ENCODE data around the gene FARSA.
"Not testable (repeated sequence)": the region's sequence is repeated elsewhere in the genome, so short reads cannot be mapped to it uniquely, and the experiment has no call there.

Gene FARSA

DNA sequence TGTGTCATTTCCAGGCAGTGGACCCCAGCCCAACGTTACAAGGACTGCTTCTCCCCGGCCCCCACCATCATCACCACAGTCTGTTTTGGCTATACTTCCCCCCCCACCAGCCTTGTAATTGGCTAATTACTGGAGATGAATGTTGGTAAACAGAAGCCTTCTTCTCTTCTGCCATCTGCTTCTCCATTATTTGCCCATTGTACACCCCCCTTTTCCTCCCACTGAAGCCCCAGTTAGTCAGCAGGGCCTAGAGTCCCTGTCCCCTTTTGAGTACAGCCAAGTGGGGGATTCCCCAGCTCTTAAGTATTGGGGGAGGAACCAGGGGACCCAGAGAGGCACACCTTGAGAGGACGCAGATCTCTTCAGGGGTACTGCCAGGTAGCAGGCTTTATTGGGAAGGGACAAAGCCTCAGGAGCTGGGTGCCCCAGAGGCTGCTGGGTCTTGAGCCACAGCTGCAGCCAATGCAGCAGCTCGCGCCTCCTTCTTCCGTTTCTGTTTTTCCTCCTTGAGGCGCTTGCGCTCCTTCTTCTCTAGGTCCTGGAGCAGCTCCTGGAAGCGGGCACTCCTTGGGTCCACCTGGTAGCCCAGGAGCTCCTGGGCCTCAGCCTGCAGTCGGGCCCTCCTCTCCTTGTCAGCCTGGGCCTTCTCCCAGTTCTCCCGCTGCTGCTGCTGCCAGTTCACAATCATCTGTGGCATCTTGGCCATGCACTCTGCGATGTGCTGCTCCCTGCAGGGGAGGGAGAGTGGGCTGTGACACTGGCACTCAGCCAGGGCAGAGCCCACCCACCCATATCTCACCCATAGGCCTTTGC, 20.5 kb upstream of the FARSA start:
- DNase-seq, result no peak

- DNase-seq, result no peak
Observed at GRCh38 chr19:12953138-12953798, 19.8 kb upstream of the FARSA start.

- no peak for DNase-seq
Observed at GRCh38 chr19:12952488-12953137, 19.1 kb upstream of the FARSA start.

DNA sequence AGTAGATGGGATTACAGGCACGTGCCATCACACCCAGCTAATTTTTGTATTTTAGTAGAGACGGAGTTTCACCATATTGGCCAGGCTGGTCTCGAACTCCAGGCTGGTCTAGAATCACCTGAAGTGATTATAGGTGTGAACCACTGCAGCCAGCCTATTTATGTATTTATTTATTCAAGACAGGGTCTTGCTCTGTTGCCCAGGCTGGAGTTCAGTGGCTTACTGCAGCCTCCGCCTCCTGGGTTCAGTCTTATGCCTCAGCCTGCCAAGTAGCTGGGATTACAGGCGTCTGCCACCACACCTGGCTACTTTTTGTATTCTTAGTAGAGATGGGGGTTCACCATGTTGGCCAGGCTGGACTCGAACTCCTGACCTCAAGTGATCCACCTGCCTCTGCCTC, 18.5 kb upstream of the FARSA start:
- not testable (repeated sequence) for DNase-seq

DNA sequence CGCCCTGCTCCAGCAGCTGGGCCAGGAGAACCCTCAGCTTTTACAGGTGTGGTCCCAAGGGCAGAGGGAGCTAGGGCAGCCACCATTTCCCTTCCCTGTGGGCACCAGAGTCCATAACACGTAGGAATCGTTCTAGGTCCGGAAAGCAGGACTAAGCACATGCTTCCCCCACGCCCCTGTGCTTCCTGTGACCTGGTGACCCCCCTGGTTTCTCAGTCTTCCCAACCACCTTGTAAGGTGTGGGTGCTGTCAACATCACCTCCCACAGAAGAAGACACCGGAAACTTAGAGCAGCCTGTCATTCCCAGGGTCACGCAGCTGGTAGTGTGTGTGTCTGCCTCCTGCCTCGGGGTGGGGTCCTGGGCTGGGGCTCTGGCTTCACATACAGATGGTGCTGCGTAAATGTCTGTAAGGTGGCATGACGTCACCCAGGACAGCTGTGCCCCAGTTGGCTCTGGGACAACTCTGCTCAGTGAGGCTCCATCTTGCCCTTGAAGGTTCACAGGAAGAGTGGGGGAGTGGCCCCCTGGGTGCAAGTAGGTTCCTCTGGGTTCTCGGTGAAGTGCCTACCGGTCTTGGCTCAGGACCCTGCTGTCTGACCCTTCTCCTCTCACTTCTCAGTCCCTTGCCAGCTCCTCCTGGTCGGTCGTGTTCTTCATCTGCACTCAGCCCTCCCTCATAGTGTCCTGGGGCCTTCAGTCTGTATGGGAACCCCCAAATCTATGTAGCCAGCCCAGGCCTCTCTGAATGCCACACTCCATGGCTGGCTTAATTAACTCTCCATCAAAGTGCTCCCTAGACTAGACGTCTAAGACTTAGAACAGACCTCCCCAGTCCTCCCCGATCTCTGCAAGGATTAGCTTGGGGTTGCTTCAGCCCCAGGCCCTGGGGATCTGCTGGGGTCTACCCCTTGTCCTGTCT, 16.1 kb upstream of the FARSA start:
- no peak for DNase-seq

GRCh38 chr19:12948612-12949362, 15.3 kb upstream of the FARSA start:
- no peak for DNase-seq

DNA sequence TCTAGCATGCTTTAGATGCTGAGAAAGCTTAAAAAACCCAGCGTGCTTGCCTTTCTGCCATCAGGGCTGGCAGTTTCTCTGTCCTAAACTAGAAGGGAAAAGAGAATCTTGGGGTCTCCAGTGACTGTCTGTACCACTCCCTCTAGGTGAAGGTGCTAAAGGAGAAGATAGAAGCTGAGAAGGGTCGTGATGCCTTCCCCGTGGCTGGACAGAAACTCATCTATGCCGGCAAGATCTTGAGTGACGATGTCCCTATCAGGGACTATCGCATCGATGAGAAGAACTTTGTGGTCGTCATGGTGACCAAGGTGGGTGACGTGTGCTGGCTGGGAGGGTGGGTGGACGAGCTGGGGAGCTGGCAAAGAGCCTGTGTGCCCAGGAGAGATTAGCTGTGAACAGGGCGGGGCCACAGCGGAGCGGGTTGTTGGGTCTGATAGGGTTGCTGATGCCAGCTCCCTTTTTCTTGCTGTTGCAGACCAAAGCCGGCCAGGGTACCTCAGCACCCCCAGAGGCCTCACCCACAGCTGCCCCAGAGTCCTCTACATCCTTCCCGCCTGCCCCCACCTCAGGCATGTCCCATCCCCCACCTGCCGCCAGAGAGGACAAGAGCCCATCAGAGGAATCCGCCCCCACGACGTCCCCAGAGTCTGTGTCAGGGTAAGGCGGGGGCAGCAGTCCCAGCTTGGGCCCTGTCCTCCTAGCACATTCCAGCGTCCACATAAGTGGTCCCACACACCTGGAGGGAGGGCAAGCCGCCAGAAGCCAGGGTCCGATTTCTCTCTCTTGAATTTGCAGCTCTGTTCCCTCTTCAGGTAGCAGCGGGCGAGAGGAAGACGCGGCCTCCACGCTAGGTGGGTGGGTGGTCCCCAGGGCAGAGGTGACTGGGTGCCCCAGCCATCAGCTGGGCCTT, 14.4 kb upstream of the FARSA start:
- no peak for DNase-seq

- no peak for DNase-seq
Observed at GRCh38 chr19:12946731-12947496, 13.4 kb upstream of the FARSA start.

DNA sequence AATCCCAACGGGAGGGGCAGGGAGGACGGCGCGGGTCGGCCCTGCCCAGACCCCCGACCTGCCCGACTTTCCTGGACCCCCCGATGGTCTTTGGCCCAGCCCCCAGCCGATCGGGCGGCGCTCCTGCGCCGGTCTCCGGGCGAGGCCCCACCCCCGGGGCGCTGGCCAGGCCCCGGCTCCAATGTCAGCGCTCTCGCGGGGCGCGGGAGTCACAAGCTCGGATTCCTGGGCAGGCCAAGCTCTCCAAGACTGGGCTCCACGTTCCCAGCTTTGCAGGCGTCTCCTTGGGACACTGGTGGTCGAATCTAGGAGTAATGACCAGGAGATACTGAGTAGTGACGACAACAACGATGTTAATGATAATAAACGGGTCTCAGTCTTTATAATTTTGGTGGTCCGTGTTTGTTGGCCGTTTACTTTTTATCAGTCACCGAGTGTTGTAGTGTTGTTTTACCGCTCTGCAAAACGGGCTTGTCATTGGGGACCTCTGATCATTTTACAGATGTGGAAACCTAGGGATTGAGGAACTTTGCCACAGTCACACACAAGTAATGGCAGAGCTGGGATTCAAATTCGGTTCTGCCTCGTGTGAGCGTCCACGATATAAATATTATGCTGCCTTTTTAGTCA, 12.7 kb upstream of the FARSA start:
- peak; percentile 71 for DNase-seq

GRCh38 chr19:12945479-12946091, 12.1 kb upstream of the FARSA start, which contains the start of gene RAD23A:
RAD23A (plus strand) TSS chr19:12945862; CDS start chr19:12945949, 87 bp downstream.
- DNase-seq, result peak; percentile 99

DNA sequence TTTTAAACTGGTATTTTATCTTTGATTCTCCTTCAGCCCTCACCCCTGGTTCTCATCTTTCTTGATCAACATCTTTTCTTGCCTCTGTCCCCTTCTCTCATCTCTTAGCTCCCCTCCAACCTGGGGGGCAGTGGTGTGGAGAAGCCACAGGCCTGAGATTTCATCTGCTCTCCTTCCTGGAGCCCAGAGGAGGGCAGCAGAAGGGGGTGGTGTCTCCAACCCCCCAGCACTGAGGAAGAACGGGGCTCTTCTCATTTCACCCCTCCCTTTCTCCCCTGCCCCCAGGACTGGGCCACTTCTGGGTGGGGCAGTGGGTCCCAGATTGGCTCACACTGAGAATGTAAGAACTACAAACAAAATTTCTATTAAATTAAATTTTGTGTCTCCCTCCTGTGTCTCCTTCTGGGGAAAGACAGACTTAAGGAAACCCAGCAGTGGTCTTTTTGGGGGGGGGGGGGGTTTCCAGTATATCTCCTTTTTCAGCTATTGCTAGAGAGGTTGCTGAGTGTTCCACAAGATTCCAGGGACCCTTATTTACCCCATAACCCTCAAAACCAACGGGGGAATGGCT, 10.7 kb upstream of the FARSA start:
- DNase-seq, result no peak

DNA sequence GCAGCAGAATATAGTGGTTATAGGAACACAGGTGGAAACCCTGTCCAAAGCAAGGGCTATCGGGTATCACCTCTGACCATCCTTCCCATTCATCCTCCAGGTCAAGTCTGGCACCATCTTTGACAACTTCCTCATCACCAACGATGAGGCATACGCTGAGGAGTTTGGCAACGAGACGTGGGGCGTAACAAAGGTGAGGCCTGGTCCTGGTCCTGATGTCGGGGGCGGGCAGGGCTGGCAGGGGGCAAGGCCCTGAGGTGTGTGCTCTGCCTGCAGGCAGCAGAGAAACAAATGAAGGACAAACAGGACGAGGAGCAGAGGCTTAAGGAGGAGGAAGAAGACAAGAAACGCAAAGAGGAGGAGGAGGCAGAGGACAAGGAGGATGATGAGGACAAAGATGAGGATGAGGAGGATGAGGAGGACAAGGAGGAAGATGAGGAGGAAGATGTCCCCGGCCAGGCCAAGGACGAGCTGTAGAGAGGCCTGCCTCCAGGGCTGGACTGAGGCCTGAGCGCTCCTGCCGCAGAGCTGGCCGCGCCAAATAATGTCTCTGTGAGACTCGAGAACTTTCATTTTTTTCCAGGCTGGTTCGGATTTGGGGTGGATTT, 10.0 kb upstream of the FARSA start:
- DNase-seq, result no peak

DNA sequence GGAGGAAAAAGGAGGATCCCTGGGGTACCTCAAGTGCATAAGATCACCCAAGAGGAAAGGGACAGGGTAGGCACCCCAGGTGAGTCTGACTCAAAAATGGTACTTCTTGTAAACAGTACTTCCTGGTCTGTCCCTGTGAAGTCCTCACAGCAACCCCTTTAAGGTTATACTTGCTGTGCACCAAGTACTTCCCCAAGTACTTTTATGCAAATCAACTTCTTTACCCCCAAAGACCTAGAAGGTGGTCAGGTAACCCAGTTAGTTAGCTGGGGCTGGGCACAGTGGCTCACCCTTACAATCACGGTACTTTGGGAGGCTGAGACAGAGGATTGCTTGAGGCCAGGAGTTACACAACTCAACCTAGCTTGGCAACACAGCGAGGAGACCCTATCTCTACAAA, 7.4 kb upstream of the FARSA start:
- DNase-seq, result no peak

DNA sequence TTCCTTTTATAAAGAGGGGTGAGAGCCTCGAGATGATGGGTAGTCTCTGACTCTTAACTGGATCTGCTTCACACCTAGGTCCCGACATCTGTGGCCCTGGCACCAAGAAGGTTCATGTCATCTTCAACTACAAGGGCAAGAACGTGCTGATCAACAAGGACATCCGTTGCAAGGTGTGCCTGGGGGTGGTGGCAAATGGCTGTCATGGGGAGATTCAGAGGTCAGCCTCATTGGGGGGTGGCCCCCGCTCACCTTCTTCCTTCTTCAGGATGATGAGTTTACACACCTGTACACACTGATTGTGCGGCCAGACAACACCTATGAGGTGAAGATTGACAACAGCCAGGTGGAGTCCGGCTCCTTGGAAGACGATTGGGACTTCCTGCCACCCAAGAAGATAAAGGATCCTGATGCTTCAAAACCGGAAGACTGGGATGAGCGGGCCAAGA, 6.5 kb upstream of the FARSA start:
- DNase-seq, result no peak

GRCh38 chr19:12938779-12939601, 5.5 kb upstream of the FARSA start:
- DNase-seq, result peak; percentile 58

DNA sequence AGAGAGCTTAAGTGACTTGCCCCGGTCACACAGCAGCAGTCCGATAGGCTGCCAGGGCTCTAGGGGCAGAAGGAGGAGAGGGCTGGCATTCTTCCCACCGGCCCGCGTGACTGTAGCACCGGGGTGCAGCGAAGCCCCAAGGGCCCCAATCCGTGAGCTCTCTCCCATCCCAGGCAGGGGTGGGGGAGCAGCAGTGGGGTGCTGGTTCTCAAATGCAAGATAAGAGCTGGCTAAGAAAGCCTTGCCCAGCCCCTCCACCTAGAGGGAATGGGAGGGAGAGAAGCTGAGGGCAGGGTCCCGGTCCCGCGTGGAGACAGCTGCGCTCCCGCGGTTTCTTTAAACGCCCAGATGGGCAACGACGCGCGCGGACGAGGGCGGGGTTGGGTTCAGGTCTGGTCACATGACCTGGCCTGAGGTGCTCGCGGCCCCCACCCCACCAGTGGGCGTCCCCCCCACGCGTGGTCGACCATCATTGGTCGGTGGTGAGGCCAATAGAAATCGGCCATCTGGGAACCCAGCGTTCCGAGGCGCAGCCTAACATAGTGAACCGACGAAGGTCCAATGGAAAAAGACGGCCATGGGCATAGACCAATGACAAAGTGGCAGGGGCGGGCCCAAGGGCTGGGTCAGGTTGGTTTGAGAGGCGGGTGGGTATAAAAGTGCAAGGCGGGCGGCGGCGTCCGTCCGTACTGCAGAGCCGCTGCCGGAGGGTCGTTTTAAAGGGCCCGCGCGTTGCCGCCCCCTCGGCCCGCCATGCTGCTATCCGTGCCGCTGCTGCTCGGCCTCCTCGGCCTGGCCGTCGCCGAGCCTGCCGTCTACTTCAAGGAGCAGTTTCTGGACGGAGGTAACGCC, 4.6 kb upstream of the FARSA start, which contains the start of gene CALR:
TSS of gene CALR (plus strand) at position 683 of the 852 bp plus-strand sequence. CDS start at position 754, 71 bp downstream.
- DNase-seq, result peak; percentile 100
